Fibroblast of the conjunctiva (primary cell): ENCODE measurements around the gene CDS2.
"Not testable (repeated sequence)": the region's sequence is repeated elsewhere in the genome, so short reads cannot be mapped to it uniquely, and the experiment has no call there.

Experiments
- DNase-seq: peaks from one replicate; pipeline ENCODE4 v3.0.0-alpha.2; 2010; ENCODE audit warnings: low read depth

CDS2 gene

DNA sequence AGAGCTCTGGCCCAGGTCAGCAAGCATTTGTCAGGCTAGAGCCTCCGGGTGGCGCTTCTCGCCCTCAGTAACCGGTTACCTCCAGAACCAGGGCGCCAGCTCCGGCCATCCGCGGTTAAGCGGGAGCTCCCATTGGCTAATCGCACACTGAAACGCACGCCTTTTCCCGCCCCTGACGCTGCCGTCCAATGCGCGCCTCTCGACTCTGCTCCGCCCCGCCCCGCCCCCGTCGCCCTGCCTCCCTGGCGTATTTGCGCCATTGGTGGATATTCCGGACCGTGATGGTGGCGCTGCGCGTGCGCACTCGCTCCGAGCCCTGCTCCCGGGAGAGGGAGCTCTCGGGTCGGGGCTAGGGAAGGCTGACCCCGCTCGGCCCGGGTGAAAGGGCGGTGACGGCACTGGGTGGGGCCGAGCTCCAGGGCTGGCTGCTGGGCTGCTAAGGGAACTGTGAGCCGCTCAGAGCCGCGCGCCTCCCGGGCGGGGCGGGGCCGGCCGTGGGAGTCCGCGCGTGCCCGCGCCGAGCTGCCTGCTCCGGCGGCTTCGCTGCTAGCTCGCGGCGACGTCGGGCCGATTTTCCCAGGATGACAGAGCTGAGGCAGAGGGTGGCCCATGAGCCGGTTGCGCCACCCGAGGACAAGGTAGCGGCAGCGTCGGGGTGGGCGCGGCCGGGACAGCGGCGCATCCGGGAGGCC lies at the start of gene CDS2:
CDS2 (plus strand) TSS at position 497 of the 692 bp plus-strand sequence; CDS start at position 582, 85 bp downstream.
- peak; percentile 98 for DNase-seq

- DNase-seq: no peak
Measured at GRCh38 chr20:5077761-5078387, 48.9 kb upstream of the CDS2 start.

GRCh38 chr20:5078399-5078958 lies 48.3 kb upstream of the CDS2 start:
- no peak for DNase-seq

- DNase-seq: peak; percentile 24
Measured at GRCh38 chr20:5080384-5080877, 46.4 kb upstream of the CDS2 start.

- DNase-seq: no peak
Measured at GRCh38 chr20:5085380-5085779, 41.4 kb upstream of the CDS2 start.

- DNase-seq: no peak
Measured at GRCh38 chr20:5088688-5089087, 38.1 kb upstream of the CDS2 start.

DNA sequence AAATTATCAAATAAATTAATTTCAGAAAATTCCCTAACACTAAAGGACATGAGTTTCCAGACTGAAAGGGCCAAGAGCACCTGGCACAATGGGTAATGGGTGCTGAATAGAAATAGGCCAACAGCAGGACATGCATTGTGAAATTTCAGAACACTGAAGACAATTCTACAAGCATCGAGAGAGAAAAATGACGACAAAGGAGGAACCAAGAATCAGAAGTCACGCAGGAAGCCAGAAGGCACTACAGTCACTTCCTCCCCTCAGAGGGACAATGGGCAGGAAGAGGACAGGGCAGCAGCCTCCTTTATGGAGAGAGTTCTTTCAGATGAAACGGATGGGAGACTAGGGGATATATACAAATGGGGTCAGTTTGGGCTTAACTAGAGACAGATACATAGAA lies 36.6 kb upstream of the CDS2 start:
- DNase-seq: no peak

GRCh38 chr20:5091902-5092301 lies 34.9 kb upstream of the CDS2 start:
- no peak for DNase-seq

- DNase-seq: no peak
Measured at GRCh38 chr20:5092765-5093339, 34.0 kb upstream of the CDS2 start.

DNA sequence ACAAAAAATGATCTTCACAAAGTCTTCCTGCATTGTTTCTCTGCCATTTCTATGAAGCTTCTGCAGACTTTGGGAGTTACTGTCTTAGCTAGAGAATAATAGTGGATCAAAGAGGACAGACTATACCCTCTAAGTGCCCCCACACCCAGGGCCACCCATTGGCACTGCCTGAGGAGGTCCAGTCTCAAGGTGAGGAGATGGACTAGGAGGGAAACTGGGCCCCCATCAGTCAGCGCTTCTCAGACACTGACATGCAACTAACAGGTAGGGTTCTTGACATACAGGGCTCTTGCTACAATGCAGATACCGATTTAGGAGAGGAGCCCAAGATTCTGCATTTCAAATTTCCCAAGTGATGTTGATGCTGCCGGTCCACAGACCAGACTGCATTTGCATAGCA lies 31.4 kb upstream of the CDS2 start:
- no peak for DNase-seq

GRCh38 chr20:5095931-5096330 lies 30.9 kb upstream of the CDS2 start:
- no peak for DNase-seq

DNA sequence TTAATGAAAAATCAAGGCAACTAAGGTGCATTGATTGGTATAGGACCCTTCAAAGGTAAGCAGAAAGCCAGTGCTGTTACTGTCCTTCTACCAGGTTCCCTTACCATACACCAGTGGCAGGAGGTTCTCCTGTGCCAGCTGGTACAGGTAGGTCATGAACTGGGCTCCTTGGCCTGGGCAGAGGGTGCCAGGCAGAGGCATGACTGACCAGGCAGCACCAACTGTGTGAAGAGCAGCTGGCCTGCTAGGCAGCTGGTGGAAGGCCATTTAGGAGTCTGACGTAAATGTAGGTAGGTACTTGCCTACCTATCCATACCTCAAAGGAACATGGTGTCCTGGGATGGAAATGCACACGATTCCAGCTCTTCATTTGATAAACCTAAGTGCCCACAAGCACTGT lies 30.3 kb upstream of the CDS2 start:
- DNase-seq: no peak

DNA sequence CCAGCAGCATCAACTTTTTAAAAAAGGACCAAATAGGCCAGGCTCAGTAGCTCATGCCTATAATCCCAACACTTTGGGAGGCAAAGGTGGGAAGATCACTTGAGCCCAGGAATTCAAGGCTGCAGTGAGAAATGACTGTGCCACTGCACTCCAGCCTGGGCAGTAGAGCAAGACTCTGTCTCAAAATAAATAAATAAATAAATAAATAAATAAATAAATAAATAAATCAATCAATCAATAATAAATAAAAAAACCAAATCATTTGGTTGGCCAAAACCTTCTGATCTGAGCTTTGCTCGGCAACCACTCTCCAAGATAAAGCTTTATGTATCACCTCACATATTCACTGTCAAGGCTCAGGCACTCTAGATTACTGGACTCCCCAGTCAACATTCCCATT lies 27.8 kb upstream of the CDS2 start:
- not testable (repeated sequence) for DNase-seq

DNA sequence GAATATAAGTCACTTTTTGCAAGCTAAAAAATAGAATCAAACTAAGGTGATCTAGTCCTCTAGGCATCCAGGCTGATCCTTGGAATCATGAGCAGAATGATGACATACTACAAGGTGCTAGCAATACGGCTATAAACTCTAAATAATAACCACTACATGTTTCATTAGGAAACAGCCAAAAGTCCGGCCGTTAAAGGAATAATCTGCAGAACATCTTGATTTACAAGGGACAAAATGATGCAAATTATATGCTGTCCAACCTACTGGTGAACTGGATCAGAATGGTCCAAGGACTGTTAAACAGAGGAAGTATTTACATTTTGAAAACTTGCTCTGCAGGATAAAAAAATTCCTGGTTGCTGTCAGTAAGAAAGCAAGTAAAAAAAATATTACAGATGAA lies 26.9 kb upstream of the CDS2 start:
- not testable (repeated sequence) for DNase-seq

DNA sequence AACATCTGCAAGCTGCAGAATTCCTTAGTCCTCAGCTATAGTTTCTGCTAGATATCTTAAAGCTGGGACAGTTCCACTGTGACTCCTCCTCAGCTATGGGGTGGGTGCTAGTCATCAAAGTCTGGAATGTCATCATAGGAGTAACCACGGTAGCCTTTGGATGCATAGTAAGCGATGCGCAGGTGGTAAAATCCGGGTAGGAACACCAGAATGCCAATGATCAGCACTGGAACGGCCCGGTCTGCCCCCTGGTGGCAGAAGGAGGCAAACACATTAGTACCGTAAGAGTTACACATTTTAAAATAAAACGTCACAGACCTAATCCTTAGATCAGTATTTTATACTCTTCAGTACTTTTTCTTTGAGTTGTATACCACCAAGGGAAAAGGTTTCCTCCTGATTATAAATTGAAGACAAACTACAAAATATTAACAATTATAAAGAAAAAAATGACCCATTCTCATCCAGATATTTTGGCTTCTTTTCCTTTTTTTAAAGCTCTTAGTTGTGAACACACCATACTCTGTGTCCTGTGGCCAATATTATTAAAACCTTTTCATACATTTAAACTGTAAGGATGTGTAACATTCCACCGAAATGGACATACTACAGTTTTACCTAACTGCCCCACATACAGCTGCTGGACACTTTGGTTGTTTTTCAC lies 26.0 kb upstream of the CDS2 start:
- DNase-seq: peak; percentile 37

DNA sequence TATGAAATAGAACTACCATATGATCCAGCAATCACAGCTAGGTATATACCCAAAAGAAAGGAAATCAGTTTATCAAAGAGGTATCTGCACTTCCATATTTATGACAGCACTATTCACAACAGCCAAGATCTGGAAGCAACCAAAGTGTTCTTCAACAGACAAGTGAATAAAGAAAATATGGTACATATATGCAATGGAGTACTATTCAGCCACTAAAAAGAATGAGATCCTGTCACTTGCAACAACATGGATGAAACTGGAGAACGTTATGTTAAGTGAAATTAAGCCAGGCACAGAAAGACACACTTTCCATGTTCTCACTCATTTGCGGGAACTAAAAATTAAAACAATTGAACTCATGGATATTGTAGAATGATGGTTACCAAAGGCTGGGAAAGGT lies 22.3 kb upstream of the CDS2 start:
- no peak for DNase-seq

DNA sequence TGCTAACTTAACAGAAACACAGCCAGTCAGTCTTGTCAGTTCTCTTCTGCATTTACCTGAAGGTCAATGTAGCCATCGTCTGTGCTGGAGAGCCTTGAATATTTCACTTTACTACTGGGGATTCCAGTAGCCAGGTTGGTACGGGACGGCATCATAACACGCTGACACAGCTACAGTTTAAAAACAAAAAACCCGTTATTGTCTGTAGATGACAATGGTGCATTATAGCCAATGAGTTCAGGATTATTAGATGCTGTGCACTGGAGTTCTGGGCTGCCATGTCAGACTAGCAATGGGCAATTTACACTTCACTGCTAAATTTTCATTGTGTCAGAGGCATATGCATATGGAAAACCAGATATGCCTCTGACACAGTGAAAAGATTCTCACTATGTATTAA lies 17.5 kb upstream of the CDS2 start:
- DNase-seq: no peak

DNA sequence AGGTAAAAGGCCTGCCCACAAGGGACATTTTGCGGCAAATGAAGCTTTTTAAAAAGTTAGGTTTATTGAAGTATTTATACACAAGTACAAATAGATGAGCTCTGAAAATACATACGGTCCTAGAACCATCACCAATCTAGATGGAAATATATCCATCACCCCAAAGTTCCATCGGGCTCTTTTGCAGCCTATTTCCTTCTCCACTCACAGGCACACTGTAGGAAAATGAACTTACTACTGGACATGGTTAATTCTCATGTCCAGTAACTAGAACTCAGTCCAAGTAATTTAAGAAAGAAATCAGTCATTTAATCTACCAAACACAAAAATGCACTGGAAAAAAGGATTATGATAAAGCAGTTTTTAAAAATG lies 13.2 kb upstream of the CDS2 start:
- no peak for DNase-seq

DNA sequence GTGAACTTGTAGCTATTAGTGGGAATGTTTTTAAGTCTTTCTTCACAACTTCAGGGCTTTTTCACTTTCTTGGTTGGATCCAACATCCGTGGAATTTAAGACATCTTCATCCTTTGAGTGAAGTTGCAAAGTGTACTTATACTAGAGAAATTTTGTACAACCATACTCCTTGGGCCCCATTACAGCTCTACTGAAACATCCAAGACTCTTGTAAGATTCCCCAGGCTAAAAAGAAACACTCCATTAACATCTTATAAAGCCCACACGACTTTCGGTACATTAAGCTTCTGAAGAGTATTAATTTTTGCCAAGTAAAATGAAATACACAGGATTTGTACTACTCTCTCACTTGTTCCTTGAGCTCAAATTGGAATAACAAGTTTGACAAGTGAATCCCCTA lies 12.4 kb upstream of the CDS2 start:
- DNase-seq: no peak

GRCh38 chr20:5116875-5117274 lies 9.9 kb upstream of the CDS2 start:
- DNase-seq: no peak

- no peak for DNase-seq
Measured at GRCh38 chr20:5118220-5119142, 8.3 kb upstream of the CDS2 start.

DNA sequence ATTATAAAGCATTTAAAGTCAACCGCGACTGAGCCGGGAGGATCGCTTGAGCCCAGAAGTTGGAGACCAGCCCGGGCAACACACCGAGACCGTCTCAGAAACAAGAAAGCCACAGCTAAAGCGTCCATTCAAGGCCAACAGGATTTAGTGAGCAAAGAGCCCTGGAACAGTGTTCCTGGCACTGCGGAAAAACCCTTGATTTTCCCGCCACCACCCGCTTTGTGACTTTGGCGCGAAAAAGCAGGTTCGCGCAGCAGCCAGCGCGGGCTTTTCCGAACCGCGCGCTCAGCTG lies 7.7 kb upstream of the CDS2 start:
- no peak for DNase-seq
